HepG2 (cell line): ENCODE data around the gene GUCA1A. TPM values are rescaled to one million over a fixed set of nuclear protein-coding genes. Genes with fewer than 3 reads are reported as not detected.
A peak's percentile ranks its signal among the peaks of the same experiment; 100 is the strongest.

Experiments used
- ATAC-seq: fragments of 200-7000 bp; cut with Tn5 transposase; 3 replicates; pipeline ENCODE4 v1.9.1; 2020; ENCODE audit warnings: mild to moderate bottlenecking, moderate library complexity
- BruUV-seq: library from RNA; stranded (reverse); fragments of 400-500 nt; replicated peaks from 2 replicates; lab custom pipeline; 2021; lab: Mats Ljungman, UMichigan
- CTCF ChIA-PET: fragments of 300-600 bp; formaldehyde crosslinking; extraction: SDS; loops from one replicate; lab custom pipeline; 2021; ENCODE audit warnings: low total read pairs, inconsistent platforms, low intra/inter-chr PET ratio; lab: Yijun Ruan, JAX
- POLR2A ChIA-PET: fragments of 350-600 bp; sonication (Branson Sonifier 250); formaldehyde crosslinking; loops from one replicate; lab custom pipeline; 2020; ENCODE audit warnings: antibody characterized with exemption, inconsistent platforms; lab: Yijun Ruan, JAX
- DNase-seq: peaks from one replicate; pipeline ENCODE4 v3.0.0-alpha.2; 2015; ENCODE audit warnings: low spot score
- FAIRE-seq: peaks from 3 replicates; lab custom pipeline; 2011; peaks lifted over from hg19 to GRCh38; lab: Jason Lieb, UNC
- H2AFZ ChIP-seq: one replicate; pipeline ENCODE4 v1.6.1; 2011; ENCODE audit warnings: low read length, inconsistent platforms
- H3K27ac ChIP-seq: fragments of 300-600 bp; 3 replicates; pipeline ENCODE4 v1.8.0; 2011; ENCODE audit warnings: mixed run types, mild to moderate bottlenecking, mixed read lengths, low read length, inconsistent platforms; ENCODE audit not compliant: insufficient read depth; ENCODE audit errors: extremely low read length
- H3K27me3 ChIP-seq, 2 experiments: fragments of 200-600 bp in 1 of 2; 2 replicates in 1 of 2; 3 replicates in 1 of 2; pipeline versions ENCODE4 v1.6.0 to v1.8.0; 2011; ENCODE audit warnings: low read length in 2 of 2, mild to moderate bottlenecking in 2 of 2, moderate library complexity in 2 of 2, inconsistent platforms in 1 of 2; ENCODE audit not compliant: insufficient read depth in 2 of 2, control insufficient read depth in 1 of 2
- H3K36me3 ChIP-seq, 2 experiments: fragments of 200-600 bp in 1 of 2; replicated peaks in 1 of 2; 2 replicates in 1 of 2; 3 replicates in 1 of 2; pipeline versions ENCODE4 v1.5.1 to v1.8.0; 2011; ENCODE audit warnings: low read length in 2 of 2, inconsistent platforms in 1 of 2; ENCODE audit not compliant: insufficient read depth in 2 of 2, control insufficient read depth in 1 of 2
- H3K4me1 ChIP-seq: 2 replicates; pipeline ENCODE4 v1.5.1; 2012; ENCODE audit warnings: low read length, inconsistent platforms; ENCODE audit not compliant: insufficient read depth
- H3K4me2 ChIP-seq: 2 replicates; pipeline ENCODE4 v1.6.0; 2011; ENCODE audit warnings: low read depth, low read length, inconsistent platforms
- H3K4me3 ChIP-seq, 3 experiments: fragments of 200-600 bp in 1 of 3; sonication (generic), shearing (Covaris generic) in 1 of 3; replicated peaks in 1 of 3; 2 replicates each; pipeline ENCODE4 v1.5.1; 2011 to 2016; ENCODE audit warnings: low read length in 3 of 3, inconsistent platforms in 2 of 3, low read depth in 2 of 3, mild to moderate bottlenecking in 2 of 3, control low read depth in 1 of 3, mixed read lengths in 1 of 3; ENCODE audit not compliant: insufficient read depth in 1 of 3
- H3K79me2 ChIP-seq: one replicate; pipeline ENCODE4 v1.6.1; 2011; ENCODE audit warnings: low read length, inconsistent platforms; ENCODE audit not compliant: insufficient read depth
- H3K9ac ChIP-seq: 2 replicates; pipeline ENCODE4 v1.6.0; 2011; ENCODE audit warnings: mild to moderate bottlenecking, low read depth, low read length, inconsistent platforms; ENCODE audit not compliant: insufficient read depth
- H3K9me3 ChIP-seq: 2 replicates; pipeline ENCODE4 v1.5.1; 2012; ENCODE audit warnings: mild to moderate bottlenecking, low read length
- H4K20me1 ChIP-seq: 2 replicates; pipeline ENCODE4 v1.6.0; 2011; ENCODE audit warnings: inconsistent platforms, mild to moderate bottlenecking, low read length, moderate library complexity; ENCODE audit not compliant: insufficient read depth
- ATF7-NPFF ChIP-seq: sonication (generic); formaldehyde crosslinking; IDR thresholded peaks from 2 replicates; pipeline ENCODE4 v1.8.1; 2023; ENCODE audit warnings: mild to moderate bottlenecking, low read depth, missing genetic modification reagents, moderate library complexity
- CTCF ChIP-seq: sonication (generic); formaldehyde crosslinking; IDR thresholded peaks from 2 replicates; pipeline ENCODE4 v1.5.0; 2020; ENCODE audit warnings: mild to moderate bottlenecking, missing genetic modification reagents, moderate library complexity
- FOXM1 ChIP-seq: sonication (generic); formaldehyde crosslinking; IDR thresholded peaks from 2 replicates; pipeline ENCODE4 v1.5.0; 2020; ENCODE audit warnings: missing genetic modification reagents
- HMG20B ChIP-seq: conservative IDR thresholded peaks from 2 replicates; pipeline ENCODE4 v1.6.1; 2016; ENCODE audit warnings: missing genetic modification reagents, missing compliant biosample characterization
- MAFG ChIP-seq: sonication (generic); formaldehyde crosslinking; IDR thresholded peaks from 2 replicates; pipeline ENCODE4 v1.5.1; 2020; ENCODE audit warnings: mild to moderate bottlenecking, missing genetic modification reagents
- MAFK ChIP-seq, 2 experiments: IDR thresholded peaks in 1 of 2; conservative IDR thresholded peaks in 1 of 2; 2 replicates each; pipeline ENCODE4 v1.6.1; 2011; ENCODE audit warnings: improper control_type of control experiment in 2 of 2, low read length in 2 of 2
- THYN1 ChIP-seq: sonication (generic); formaldehyde crosslinking; IDR thresholded peaks from 2 replicates; pipeline ENCODE4 v1.8.1; 2023; ENCODE audit warnings: low read depth, mild to moderate bottlenecking, moderate library complexity, missing genetic modification reagents, borderline replicate concordance
- ZNF20 ChIP-seq: sonication (generic); formaldehyde crosslinking; IDR thresholded peaks from 2 replicates; pipeline ENCODE4 v1.4.0; 2020; ENCODE audit warnings: mild to moderate bottlenecking, moderate library complexity, missing genetic modification reagents
- ZNF407 ChIP-seq: sonication (generic); formaldehyde crosslinking; IDR thresholded peaks from one replicate; pipeline ENCODE4 v1.5.1; 2020; ENCODE audit warnings: mild to moderate bottlenecking, missing genetic modification reagents; ENCODE audit errors: not compliant biosample characterization
- WGBS: methylation state at CpG from one replicate; pipeline ENCODE4 v1.1.6; 2017; ENCODE audit warnings: low lambda C conversion rate; 5-methylcytosine and 5-hydroxymethylcytosine counted together
- in situ Hi-C: cut with HindIII; loops from 2 replicates; pipeline ENCODE4 v1.10.0; 2017; ENCODE audit warnings: low pct_unique_long_range_greater_than_20kb; ENCODE audit not compliant: extremely low pct_ligation_motif_present
- intact Hi-C: fragments of 100-400 bp; cut with micrococcal nuclease; formaldehyde crosslinking; loops from one replicate; pipeline ENCODE4 v1.10.0; 2022; ENCODE audit not compliant: unreplicated experiment
- polyA plus RNA-seq, 8 experiments: library from polyadenylated mRNA; depleted of rRNA in 3 of 8; stranded (reverse) in 7 of 8; unstranded in 1 of 8; fragments of >200 nt; fragmentation: Illumina TruSeq in 4 of 8; extraction: Trizol in 4 of 8; gene quantifications; 2 replicates each; pipeline versions ENCODE4 v1.2.1 to v1.2.3, GENCODE V29; 2011 to 2016; ENCODE audit warnings: low read depth in 4 of 8, missing spikeins in 1 of 8, mixed read lengths in 1 of 8; ENCODE audit not compliant: insufficient read depth in 1 of 8
- total RNA-seq, 5 experiments: library from RNA; depleted of rRNA; stranded (reverse); fragments of >200 nt; fragmentation: Illumina TruSeq; extraction: Trizol; gene quantifications; 2 replicates each; pipeline ENCODE4 v1.2.3, GENCODE V29; 2016; ENCODE audit warnings: low read depth in 1 of 5
- TF ChIP-seq, protein P1 (sequence below): sonication (generic); formaldehyde crosslinking; IDR thresholded peaks from 2 replicates; pipeline ENCODE4 v1.5.1; 2020; ENCODE audit warnings: mild to moderate bottlenecking, moderate library complexity, missing genetic modification reagents

The GUCA1A gene
- total and polyA plus RNA-seq, 2 of the 13 experiments (the other 11 are each of a cell fraction or from before 2014, with no cell fraction given) = not detected

DNA sequence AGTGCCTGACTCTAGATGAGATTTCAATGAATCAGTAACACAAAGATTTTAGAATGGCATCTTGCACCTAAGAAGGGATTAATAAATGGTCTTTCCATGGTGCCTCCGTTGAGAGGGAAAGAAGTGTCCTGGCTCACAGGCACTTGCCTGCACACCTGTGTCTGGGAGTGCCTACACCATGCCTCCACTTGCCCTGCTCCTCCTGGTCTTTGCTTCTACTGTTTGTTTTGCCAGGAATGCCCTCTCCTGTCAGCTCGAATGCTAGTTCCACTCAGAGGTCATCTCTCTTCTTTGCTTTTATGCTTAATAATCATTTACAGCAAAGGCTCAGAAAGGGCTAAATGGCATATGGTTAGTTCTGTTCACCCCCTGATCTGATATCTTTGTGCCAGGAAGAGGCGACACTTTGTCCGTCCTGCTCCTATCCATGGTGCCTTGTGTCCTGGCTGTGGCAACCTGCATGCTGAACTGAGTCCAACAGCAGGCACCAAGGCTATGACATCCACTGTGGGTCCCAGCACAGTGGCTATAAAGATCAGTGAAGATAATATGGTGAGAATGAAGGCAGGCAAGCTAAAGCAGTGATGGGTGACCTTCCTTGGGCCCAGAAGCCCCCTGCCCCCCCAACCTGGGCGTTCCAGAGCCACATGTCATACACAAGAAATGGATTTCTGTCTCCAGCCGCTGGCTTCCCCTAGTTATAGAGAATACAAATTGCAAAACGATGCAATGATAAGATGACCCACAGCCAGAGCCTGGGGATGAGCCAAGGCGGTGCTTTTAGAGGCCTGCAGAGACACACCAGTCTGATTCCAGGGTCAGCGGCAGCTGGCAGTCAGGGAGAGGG, 32.2 kb upstream of the GUCA1A start:
- ChIA-PET POLR2A (interaction anchor here (0.8 to 1.5 kb wide), 2 partner anchors 23 to 42 kb away, joined by 3 to 5 read pairs; no protein-coding TSS in a partner anchor), CTCF (no interaction called here)
- WGBS = 12% methylated on average over 7 of the region's 9 CpGs
- Histone ChIP-seq H3K4me2 (peak overlapping the region; percentile 99), H4K20me1 (no peaks in the 10 kb centered on the region), H3K27me3 (no peaks in the 10 kb centered on the region; a peak in 1 of 5 replicates), H3K79me2 (no peaks in the 10 kb centered on the region), H3K9me3 (no peaks in the 10 kb centered on the region), H3K36me3 (no peaks in the 10 kb centered on the region), H3K4me3 (peak overlapping the region; percentile 65 to 76 (median 67)), H3K27ac (no peak overlapping the region), H3K9ac (peak overlapping the region; percentile 70), H2AFZ (peak overlapping the region; percentile 15), H3K4me1 (peaks cover 66% of the 10 kb centered on the region)
- ATAC-seq (peak; percentile 7), FAIRE-seq (no peak), DNase-seq (no peak)
- in situ Hi-C loops (no loop called here), intact Hi-C loops (no loop called here)
- BruUV-seq = no TSS peak
- TF ChIP-seq ZNF20 (CRISPR knock-in tag) = no peak
- no peak for TF ChIP-seq FOXM1
- no peak; the same call in 1 of the 2 replicates for TF ChIP-seq ATF7-NPFF (CRISPR knock-in tag)
- 0 out of 2 replicates have a peak, but pooled peaks have one; percentile 6 for TF ChIP-seq HMG20B (CRISPR knock-in tag)
- TF ChIP-seq ZNF407 (CRISPR knock-in tag) = peak; percentile 67
- TF ChIP-seq CTCF (CRISPR knock-in tag) = peak; percentile 5; the same call in 1 of the 2 replicates
- peak; percentile 56 to 71 for TF ChIP-seq MAFK (conservative IDR thresholded peaks at IDR 0.05 in 1 of 2, IDR thresholded peaks at IDR 0.05 in 1 of 2; ENCODE audit: low read length in 2 of 2)
- TF ChIP-seq, protein P1, sequence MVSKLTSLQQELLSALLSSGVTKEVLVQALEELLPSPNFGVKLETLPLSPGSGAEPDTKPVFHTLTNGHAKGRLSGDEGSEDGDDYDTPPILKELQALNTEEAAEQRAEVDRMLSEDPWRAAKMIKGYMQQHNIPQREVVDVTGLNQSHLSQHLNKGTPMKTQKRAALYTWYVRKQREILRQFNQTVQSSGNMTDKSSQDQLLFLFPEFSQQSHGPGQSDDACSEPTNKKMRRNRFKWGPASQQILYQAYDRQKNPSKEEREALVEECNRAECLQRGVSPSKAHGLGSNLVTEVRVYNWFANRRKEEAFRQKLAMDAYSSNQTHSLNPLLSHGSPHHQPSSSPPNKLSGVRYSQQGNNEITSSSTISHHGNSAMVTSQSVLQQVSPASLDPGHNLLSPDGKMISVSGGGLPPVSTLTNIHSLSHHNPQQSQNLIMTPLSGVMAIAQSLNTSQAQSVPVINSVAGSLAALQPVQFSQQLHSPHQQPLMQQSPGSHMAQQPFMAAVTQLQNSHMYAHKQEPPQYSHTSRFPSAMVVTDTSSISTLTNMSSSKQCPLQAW (CRISPR knock-in tag) = no peak
- no peak for TF ChIP-seq MAFG (CRISPR knock-in tag)
- TF ChIP-seq THYN1 (CRISPR knock-in tag) = no peak
